Kidney capillary endothelial cell (primary cell): ENCODE results near the gene UBXN11.
"Not testable (repeated sequence)": the region's sequence is repeated elsewhere in the genome, so short reads cannot be mapped to it uniquely, and the experiment has no call there.

ENCODE experiments used
- DNase-seq: peaks from one replicate; pipeline ENCODE4 v3.0.0-alpha.2; 2018; ENCODE audit warnings: low spot score

UBXN11 gene

DNA sequence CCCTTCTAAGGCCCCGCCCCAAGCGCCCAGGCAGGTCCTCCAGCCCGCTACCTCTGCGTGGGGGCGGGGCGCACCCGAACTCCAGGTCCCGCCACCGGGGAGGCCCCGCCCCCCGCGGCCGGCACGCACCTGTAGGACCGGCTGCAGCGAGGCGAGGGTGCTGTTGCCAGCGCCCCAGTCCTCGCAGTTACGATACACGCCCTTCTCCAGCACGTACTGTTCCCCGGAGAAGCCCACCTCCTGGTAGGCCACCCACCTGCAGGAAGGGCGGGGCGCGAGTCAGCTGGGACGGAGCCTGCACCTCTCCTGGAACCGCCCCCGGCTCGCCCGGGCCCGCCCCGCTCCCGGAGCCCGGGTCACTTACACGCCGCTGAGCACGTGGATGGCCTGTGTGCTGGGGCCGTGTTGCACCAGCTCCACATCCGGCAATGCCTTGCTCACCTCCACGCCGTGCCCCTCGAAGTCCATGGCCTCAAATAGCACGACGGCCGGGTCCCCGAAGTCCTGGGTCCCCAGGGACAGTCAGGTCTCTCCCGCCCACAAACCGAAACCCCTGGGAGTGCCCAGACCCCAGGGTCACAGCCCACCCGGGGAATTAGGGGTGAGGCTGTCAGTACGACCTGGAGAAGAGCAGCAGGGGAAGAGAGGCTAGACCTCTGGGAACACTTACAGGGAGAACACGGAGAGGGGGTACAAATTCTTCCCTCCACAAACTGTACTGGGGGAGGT lies 30.2 kb upstream of the UBXN11 start:
- no peak for DNase-seq

GRCh38 chr1:26335774-26336476 lies 29.5 kb upstream of the UBXN11 start:
- no peak for DNase-seq

DNA sequence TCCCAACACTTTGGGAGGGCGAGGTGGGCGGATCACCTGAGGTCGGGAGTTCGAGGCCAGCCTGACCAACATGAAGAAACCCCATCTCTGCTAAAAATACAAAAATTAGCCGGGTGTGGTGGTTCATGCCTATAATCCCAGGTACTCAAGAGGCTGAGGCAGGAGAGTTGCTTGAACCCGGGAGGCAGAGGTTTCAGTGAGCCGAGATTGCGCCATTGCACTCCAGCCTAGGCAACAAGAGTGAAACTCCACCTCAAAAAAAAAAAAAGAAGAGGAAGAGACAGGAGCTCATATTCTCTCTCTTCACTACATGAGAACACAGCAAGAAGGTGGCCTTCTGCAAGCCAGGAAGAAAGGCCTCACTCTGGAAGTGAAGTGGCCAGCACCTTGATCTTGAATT lies 26.9 kb upstream of the UBXN11 start:
- not testable (repeated sequence) for DNase-seq

GRCh38 chr1:26330276-26330675 lies 23.8 kb upstream of the UBXN11 start:
- DNase-seq = no peak

DNA sequence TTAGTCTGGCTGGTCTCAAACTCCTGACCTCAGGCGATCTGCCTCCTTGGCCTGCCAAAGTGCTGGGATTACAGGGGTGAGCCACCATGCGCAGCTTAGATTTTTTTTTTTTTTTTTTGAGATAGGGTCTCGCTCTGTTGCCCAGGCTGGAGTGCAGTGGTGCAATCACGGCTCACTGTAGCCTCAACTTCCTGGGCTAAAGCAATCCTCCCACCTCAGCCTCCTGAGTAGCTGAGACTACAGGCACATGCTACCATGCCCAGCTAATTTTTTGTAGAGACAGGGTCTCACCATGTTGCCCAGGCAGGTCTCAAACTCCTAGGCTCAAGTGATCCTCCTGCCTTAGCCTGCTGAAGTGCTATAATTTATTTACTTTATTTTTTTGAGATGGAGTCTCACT lies 22.9 kb upstream of the UBXN11 start:
- not testable (repeated sequence) for DNase-seq

- DNase-seq = no peak
Observed at GRCh38 chr1:26328597-26328996, 22.2 kb upstream of the UBXN11 start.

DNA sequence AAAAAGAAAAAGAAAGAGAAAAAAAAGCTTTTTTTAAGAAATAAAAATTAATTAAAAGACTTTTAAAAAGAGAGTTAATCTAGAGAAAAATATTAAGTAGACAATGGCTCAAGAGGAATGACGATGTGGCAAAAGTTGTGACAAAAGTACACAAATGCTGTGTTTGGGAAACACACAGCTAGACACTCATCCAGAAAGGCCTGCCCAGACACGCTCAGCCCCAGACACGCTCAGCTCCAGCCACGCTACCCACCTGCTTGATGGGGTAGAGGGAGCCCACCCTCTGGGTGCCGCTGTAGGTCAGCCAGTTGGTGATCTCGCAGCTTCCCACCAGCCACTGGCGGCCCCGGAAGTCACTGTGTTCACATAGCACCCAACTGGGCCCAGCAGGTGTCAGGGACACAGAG lies 21.5 kb upstream of the UBXN11 start:
- no peak for DNase-seq

DNA sequence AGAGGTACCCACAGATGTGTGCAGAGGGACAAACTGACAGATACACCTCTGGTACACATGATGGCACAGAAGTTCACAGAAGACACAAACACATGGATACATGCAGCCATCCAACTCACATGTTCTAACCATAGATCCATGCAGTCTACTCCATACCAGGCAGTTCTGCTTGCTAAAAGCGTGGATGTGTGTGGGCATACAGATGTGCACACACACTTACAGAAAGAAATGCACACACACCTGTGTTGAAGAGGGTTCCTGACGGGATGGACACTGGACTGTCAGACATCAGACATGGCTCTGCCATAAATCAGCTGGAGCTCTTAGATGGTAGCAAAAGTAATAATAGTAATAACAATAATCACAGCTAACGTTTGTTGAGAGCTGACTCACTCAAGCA lies 18.1 kb upstream of the UBXN11 start:
- DNase-seq = no peak

GRCh38 chr1:26323382-26323781 lies 16.9 kb upstream of the UBXN11 start:
- DNase-seq = no peak

GRCh38 chr1:26322042-26322331 lies 15.6 kb upstream of the UBXN11 start:
- no peak for DNase-seq

DNA sequence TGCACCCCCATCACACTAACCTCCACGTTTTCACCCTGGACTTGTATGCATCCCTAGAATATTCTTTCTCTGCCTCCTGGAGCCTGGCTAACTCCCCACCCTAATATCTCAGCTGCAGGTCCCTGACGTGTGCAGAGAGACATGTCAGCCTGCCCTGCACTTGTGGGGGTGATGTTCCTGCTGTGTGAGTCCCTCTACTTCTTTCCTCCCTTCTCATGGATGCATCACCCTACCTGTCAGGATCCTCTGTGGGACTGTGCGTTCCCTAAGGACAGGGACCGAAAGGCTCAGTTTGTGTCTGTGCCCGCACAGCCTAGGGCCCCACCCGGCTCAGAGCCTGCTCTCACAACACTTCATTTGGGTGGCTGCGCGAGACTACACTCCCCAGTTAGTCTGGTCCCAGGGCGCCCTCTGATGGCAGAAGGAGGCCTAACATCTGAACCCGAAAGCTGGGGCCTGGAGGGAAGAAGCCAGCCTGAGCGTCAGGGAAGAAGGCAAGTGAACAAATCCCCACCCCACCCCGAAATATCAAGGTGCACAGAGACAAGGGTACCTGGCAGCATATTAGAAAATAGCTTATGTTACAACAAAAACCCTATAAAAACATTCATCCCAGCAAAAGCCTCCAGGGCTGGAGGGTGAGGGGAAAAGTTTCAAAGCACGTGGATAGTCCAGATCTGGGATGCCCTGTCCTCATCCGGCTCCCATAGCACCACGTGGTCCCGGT lies 15.0 kb upstream of the UBXN11 start:
- DNase-seq = peak; percentile 68

- no peak for DNase-seq
Observed at GRCh38 chr1:26320896-26321295, 14.5 kb upstream of the UBXN11 start.

DNA sequence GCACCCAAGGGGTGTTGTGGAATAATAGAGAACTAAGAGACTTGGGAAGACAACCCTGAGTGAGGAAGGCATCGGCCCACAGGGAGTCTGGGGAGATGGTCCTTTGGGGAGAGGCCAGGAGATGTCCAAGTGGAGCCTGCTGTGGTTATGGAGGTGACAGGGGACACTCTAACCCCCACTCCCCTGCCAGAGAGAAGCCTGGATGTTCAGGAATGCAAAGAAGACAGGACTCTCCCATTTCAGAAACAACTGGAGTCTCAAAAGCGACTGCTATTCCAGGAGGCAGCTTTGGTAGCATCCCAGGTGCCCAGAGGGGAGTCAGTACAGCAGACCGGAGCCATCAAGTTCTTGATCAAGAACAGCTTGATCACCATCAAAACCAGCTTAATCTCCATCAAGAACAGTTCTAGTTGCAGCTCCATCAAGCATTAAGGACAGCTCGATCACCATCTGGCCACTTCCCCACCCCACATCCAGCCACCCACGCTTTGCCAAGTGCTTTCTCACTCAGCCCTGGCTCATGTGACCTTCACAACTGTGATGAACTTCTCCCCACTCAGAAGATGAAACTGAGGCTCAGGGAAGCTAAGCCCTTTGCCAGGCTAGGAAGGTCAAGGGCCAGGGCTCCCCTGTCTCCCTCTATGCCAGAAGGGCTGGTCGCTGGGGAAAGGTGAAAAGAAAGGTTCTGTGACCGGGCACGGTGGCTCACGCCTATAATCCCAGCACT lies 12.1 kb upstream of the UBXN11 start:
- no peak for DNase-seq

DNA sequence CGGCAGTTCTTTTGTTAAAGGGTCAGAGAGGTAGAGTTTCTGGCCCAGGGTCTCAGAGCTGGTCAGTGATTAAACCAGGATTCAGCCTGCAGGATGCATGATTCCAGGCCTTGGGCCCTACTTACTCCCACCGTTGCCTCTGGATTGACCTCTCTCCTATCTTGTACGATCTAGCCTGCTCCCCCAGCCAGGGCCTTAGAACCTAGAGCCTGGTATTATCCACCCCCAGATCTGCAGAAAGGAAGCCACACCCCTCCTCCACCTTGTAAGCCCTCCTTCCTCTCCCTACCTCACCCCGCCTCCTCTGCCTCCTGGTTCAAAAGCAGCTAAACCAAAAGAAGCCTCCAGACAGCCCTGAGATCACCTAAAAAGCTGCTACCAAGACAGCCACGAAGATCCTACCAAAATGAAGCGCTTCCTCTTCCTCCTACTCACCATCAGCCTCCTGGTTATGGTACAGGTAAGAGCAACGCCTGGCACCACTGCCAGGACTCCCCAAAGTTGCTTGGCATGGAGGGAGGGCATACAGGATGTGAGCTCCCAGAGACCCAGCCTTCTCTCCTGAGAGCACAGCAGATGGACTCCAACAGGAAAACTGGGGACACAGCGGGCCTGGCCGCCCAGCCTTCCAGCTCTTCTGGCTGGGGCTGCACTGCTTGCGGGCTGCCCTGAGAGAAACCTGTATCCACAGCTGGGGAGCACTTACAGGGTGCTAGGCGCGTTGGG lies 11.3 kb upstream of the UBXN11 start, which contains the start of gene CD52:
Gene CD52 (plus strand): TSS at position 347 of the 726 bp plus-strand sequence. CDS start 60 bp downstream, at position 407.
- DNase-seq = no peak

DNA sequence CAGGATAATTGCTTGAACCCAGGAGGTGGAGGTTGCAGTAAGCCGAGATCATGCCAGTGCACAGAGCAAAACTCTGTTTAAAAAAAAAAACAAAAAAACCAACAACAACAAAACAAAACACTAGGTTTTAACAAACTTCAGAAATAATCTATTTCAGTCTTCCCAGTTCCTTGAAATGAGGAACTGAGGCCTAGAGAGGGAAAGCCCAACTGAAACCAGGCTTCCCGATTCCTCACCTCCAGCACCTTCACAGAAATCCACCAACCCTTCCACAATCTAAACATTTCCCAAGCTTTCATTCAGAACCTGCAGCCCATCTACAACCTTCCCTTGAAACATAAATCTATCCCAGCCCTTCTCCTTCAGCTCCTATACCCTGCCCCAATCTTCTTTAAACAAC lies 10.7 kb upstream of the UBXN11 start:
- no peak for DNase-seq

DNA sequence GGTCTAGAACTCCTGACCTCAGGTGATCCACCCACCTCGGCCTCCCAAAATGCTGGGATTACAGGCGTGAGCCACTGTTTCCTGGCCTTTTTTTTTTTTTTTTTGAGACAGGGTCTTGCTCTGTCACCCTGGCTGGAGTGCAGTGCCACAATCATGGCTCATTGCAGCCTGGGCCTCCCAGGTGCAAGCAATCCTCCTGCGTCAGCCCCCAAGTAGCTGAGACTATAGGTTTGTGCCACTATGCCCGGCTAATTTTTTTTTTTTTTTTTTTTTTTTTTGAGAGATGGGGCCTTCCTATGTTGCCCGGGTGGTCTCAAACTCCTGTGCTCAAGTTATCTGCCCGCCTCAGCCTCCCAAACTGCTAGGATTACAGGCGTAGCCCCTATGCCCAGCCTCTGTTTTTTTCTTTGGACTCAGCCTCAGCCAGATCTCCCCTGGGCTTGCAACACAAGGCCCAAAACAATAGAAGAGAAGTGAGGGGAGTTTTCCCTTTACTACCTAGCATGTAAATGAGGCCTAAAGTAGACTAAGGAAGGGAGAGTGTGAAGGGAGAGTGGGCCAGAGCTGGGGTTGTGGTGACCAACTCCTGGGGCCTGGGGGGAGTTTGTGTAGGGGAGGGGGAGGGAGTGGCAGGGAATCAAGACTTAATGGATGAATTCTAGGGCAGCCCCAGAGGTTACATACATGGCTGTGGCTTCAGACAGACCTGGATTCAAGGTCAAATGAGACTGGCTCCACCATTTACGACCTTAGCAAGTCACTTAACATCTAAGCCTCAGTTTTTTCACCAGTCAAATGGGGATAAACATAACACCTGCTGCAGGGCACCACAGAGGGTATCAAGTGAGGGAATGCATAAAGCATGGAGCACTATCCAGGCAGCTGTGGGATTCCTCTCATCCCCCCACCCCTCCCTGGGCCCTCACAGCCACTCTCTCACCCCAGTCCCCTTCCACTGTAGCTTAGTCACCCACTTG lies 9.7 kb upstream of the UBXN11 start:
- no peak for DNase-seq

DNA sequence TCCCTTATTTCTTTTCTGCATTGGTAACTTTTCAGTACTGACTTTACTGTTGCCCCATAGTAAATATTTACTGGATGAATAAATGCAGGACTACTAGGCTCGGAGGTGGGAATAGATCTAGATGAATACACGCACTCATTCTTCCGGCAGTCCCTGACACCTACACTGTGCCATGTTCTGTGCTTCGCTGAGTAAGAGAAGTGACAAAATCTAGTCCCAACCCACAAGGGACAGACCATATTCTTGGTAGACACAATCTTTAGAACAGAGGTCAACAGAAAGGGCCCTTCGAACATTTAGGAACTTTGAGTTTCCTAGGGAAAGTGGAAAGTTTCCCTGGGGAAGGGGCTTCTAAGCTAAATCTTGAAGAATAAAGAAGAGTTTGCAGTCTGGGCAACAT lies 8.1 kb upstream of the UBXN11 start:
- DNase-seq = no peak

GRCh38 chr1:26307966-26308899 lies 1.8 kb upstream of the UBXN11 start:
- not testable (repeated sequence) for DNase-seq

DNA sequence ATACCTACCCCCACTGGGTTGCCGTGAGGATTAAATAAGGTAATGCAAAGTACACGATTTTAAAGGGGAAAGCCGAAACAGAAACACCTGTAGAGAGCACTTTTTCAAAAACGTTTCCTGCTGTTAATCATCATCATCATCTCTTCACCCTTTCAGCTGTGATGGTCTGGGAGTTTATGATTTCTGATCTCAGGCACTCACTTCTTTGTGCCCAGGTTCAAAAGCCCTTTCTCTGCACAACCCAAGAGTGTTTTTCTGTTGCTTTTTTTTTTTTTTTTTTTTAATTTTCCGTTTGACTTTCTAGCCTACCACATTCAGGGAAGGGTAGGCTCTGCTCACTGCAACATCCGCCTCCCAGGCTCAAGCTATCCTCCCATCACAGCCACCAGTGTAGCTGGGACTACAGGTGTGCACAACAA lies 936 bp upstream of the UBXN11 start:
- no peak for DNase-seq
